T-cell (primary cell): ENCODE results near the gene ANO2. TPM values are rescaled to one million over a fixed set of nuclear protein-coding genes. Genes with fewer than 3 reads are reported as not detected.

Source experiments
- ATAC-seq, 4 experiments: fragments of 200-7000 bp in 3 of 4; fragments of 150-1000 bp in 1 of 4; cut with Tn5 transposase; replicated peaks in 1 of 4; 1 replicate in 3 of 4; 2 replicates in 1 of 4; pipeline ENCODE4 v1.10.0; 2021; ENCODE audit warnings: moderate library complexity in 3 of 4, mild to moderate bottlenecking in 2 of 4, moderate number of reproducible peaks in 1 of 4
- CTCF ChIA-PET, 2 donors: fragments of 300-600 bp; sonication (Branson Sonifier 250); formaldehyde crosslinking; loops; one replicate each; lab custom pipeline; 2022; ENCODE audit warnings: antibody characterized with exemption in 2 of 2; lab: Charles Lee
- POLR2A ChIA-PET, 2 donors: fragments of 300-600 bp; sonication (Branson Sonifier 250); formaldehyde crosslinking; loops; one replicate each; lab custom pipeline; 2022; ENCODE audit warnings: antibody characterized with exemption in 2 of 2; lab: Charles Lee
- DNase-seq, 35 experiments: peaks; one replicate each; pipeline versions ENCODE4 v3.0.0 to v3.0.0-alpha.2; 2013 to 2023
- H3K27ac ChIP-seq: one replicate; pipeline ENCODE4 v1.5.1; 2013; ENCODE audit warnings: low read length
- H3K27me3 ChIP-seq, 2 experiments: replicated peaks in 1 of 2; 1 replicate in 1 of 2; 2 replicates in 1 of 2; pipeline versions ENCODE4 v1.6.1 to v1.7.0; 2013; ENCODE audit warnings: low read length in 1 of 2, mixed read lengths in 1 of 2; ENCODE audit not compliant: control insufficient read depth in 2 of 2, insufficient read depth in 2 of 2; ENCODE audit errors: extremely low read depth in 1 of 2
- H3K36me3 ChIP-seq, 2 donors: 1 replicate in 1 of 2; 2 replicates in 1 of 2; pipeline versions ENCODE4 v1.6.1 to v1.7.0; 2013; ENCODE audit warnings: low read length in 1 of 2; ENCODE audit not compliant: control insufficient read depth in 2 of 2, insufficient read depth in 1 of 2; ENCODE audit errors: extremely low read depth in 1 of 2
- H3K4me1 ChIP-seq, 2 experiments: 1 replicate in 1 of 2; 2 replicates in 1 of 2; pipeline versions ENCODE4 v1.6.1 to v1.7.0; 2013; ENCODE audit warnings: low read length in 2 of 2, mixed read lengths in 1 of 2; ENCODE audit not compliant: insufficient read depth in 2 of 2, control insufficient read depth in 1 of 2; ENCODE audit errors: extremely low read depth in 1 of 2
- H3K4me3 ChIP-seq, 2 donors: 1 replicate in 1 of 2; 2 replicates in 1 of 2; pipeline versions ENCODE4 v1.5.1 to v1.7.0; 2013; ENCODE audit warnings: mild to moderate bottlenecking in 2 of 2, low read length in 1 of 2, moderate library complexity in 1 of 2; ENCODE audit not compliant: control insufficient read depth in 1 of 2; ENCODE audit errors: extremely low read depth in 1 of 2
- H3K9me3 ChIP-seq: 2 replicates; pipeline ENCODE4 v1.7.0; 2013
- H3K27ac Mint-ChIP-seq, 2 donors: one replicate each; pipeline ENCODE4 v1.8.0; 2020 to 2021; ENCODE audit warnings: mild to moderate bottlenecking in 2 of 2, mixed read lengths in 2 of 2
- H3K27me3 Mint-ChIP-seq, 2 donors: one replicate each; pipeline ENCODE4 v1.8.0; 2021 to 2022; ENCODE audit warnings: mixed read lengths in 2 of 2
- H3K36me3 Mint-ChIP-seq: one replicate; pipeline ENCODE4 v1.8.0; 2021; ENCODE audit warnings: mixed read lengths
- H3K4me1 Mint-ChIP-seq, 3 donors: one replicate each; pipeline ENCODE4 v1.8.0; 2020 to 2022; ENCODE audit warnings: mixed read lengths in 3 of 3, mild to moderate bottlenecking in 1 of 3
- H3K4me3 Mint-ChIP-seq, 3 donors: one replicate each; pipeline ENCODE4 v1.8.0; 2020 to 2022; ENCODE audit warnings: mild to moderate bottlenecking in 3 of 3, mixed read lengths in 3 of 3, moderate library complexity in 3 of 3
- H3K9me3 Mint-ChIP-seq, 3 donors: one replicate each; pipeline ENCODE4 v1.8.0; 2020 to 2022; ENCODE audit warnings: mixed read lengths in 3 of 3
- WGBS: methylation state at CpG from one replicate; pipeline ENCODE4 v1.1.5; 2013; ENCODE audit warnings: missing lambda C conversion rate; ENCODE audit not compliant: insufficient coverage; 5-methylcytosine and 5-hydroxymethylcytosine counted together
- total RNA-seq, 35 experiments: library from RNA in 6 of 35; stranded (reverse) in 6 of 35; fragments of 120-200 nt in 1 of 35; gene quantifications; one replicate each; pipeline versions ENCODE4 v1.2.1 to v1.2.4 and lab custom pipeline; 2013 to 2026

ANO2 gene
- total RNA-seq, 5 donors from 2014 or later (not counting 1 experiment from before 2014, with no cell fraction given), result not detected

DNA sequence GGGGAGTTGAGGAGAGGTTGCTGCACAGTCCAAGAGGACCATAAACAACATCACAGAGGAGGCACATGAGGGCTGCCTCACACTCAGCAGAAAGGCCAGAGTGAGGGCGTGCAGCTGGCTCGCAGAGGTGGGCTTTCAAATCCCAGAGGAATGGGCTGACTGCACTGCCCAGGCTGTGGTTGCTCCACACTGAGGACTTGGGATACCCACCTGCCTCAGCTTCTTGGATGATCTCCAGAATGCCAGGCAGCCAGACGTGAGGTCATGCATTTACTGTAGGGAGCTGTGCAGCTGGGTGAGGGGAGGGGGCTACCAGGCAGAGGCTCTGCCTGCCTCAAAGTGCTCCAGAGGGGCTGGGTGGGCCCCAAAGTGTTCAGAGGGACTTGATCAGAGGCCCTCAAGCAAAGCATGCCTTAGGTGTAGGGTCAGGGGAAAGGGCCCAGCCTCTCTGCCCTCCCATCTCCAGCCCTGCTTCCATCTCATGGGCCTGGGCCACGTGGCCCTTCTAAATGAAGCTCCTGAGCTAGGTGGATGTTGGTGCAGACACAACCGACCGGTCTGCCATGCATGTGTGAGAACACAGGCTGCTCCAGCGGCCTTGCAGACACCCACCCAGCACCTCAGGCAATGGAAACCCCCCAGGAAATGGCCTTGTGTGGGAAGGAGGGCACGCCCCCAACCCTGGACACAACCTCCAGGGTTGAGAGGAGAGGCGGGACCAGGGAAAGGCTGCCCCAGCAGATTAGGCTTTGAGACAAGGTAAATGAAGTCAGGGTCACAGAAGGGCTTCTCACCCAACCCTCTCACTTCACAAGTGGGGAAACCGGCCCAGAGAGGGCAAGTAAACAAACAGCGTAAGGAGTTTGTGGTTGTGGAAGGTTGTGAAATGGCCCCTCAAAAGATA lies 422.4 kb downstream of the ANO2 start:
- H3K27ac Mint-ChIP-seq, result no peak overlapping the region
- 84% methylated on average over 3 of the region's 11 CpGs for WGBS
- DNase-seq (no peak), ATAC-seq (no peak)
- no peaks in the 10 kb centered on the region for H3K36me3 Mint-ChIP-seq
- H3K4me1 Mint-ChIP-seq, result no peaks in the 10 kb centered on the region
- no peak overlapping the region for H3K4me3 Mint-ChIP-seq
- Histone ChIP-seq H3K4me3 (no peak overlapping the region), H3K9me3 (no peaks in the 10 kb centered on the region), H3K27ac (no peak overlapping the region), H3K27me3 (peaks cover 0 to 10% of the 10 kb centered on the region in 2 experiments), H3K4me1 (no peaks in the 10 kb centered on the region), H3K36me3 (no peaks in the 10 kb centered on the region)
- H3K27me3 Mint-ChIP-seq, result peaks cover 0 to 3% of the 10 kb centered on the region in 2 donors
- CTCF ChIA-PET, result no interaction called here
- POLR2A ChIA-PET, result no interaction called here
- H3K9me3 Mint-ChIP-seq, result no peaks in the 10 kb centered on the region

DNA sequence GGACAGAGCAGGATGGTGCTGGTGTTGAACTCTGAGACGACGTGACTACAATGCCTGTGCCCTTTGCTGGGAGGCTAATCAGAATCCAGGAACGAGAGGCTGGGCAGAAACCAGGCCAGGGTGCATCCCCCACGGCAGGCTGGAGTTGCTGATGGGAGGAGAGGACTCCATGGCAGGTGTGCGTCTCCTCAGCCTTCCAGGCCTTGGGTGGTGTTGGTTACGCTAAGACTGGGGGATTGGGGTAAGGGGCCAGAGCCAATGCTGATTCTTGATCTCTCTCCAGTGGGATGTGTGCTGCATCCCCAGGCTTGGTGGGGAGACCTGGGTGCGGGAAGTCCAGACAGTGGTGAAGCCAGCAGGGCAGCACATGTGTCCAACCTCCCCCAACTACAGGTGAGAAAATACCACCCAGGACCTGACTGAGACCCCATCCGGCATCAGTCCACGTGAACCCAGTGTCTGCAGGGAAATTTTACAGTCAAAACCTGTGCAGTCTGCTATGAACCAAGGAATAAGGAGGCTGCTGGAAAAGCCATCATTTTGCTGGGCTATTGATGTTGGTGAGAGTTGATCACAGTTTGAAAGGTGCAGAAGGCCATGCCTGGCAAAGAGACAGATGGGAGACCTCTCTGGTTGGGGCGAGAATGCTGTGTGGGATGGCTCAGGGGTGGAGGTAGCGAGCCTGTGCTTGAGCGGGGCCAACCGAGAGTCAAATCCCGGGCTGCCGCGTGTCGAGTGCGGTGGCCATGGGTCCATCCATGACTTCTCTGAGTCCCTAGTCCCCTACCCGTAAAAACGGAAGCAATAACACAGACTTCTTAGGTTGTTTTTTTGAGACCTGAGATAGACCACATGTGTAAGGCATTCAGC lies 423.4 kb downstream of the ANO2 start:
- peaks cover 0 to 3% of the 10 kb centered on the region in 2 donors for H3K27me3 Mint-ChIP-seq
- no peak overlapping the region for H3K4me3 Mint-ChIP-seq
- no peaks in the 10 kb centered on the region for H3K9me3 Mint-ChIP-seq
- Histone ChIP-seq H3K36me3 (no peaks in the 10 kb centered on the region), H3K27ac (no peak overlapping the region), H3K4me1 (no peaks in the 10 kb centered on the region), H3K4me3 (no peak overlapping the region), H3K9me3 (no peaks in the 10 kb centered on the region), H3K27me3 (peaks cover 0 to 12% of the 10 kb centered on the region in 2 experiments)
- CTCF ChIA-PET, result no interaction called here
- 79% methylated on average over 18 of the region's 20 CpGs for WGBS
- POLR2A ChIA-PET, result no interaction called here
- no peak overlapping the region for H3K27ac Mint-ChIP-seq
- ATAC-seq, result no peak
- no peaks in the 10 kb centered on the region for H3K36me3 Mint-ChIP-seq
- no peaks in the 10 kb centered on the region for H3K4me1 Mint-ChIP-seq
- DNase-seq, result no peak

DNA sequence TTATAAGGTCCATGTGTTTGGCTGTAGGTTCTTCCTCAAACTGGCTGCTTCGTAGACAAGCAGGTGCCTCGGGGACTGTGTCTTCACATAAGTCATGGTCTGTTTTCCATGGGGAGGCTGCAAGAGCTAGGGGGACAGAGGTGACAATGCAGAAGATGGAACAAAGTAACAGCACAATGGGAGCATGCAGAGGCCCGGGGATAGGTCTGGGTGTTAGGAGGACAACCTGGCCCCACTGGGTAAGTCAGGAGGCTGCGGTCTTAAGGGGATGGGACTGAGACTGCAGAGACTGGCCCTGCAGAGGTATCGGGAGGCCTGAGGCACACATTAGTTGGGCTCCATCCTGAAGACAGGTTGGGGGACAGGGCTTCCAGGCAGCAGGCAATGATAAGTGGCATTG lies 424.2 kb downstream of the ANO2 start:
- POLR2A ChIA-PET, result no interaction called here
- Histone ChIP-seq H3K27ac (no peak overlapping the region), H3K9me3 (no peaks in the 10 kb centered on the region), H3K4me1 (no peaks in the 10 kb centered on the region), H3K4me3 (no peak overlapping the region), H3K36me3 (no peaks in the 10 kb centered on the region), H3K27me3 (peaks cover 0 to 16% of the 10 kb centered on the region in 2 experiments)
- 89% methylated on average over 5 of the region's 5 CpGs for WGBS
- no peak overlapping the region for H3K27ac Mint-ChIP-seq
- no peaks in the 10 kb centered on the region for H3K36me3 Mint-ChIP-seq
- DNase-seq, result no peak
- peaks cover 0 to 3% of the 10 kb centered on the region in 2 donors for H3K27me3 Mint-ChIP-seq
- CTCF ChIA-PET, result no interaction called here
- no peaks in the 10 kb centered on the region for H3K9me3 Mint-ChIP-seq
- H3K4me1 Mint-ChIP-seq, result no peaks in the 10 kb centered on the region
- no peak for ATAC-seq
- no peak overlapping the region for H3K4me3 Mint-ChIP-seq

DNA sequence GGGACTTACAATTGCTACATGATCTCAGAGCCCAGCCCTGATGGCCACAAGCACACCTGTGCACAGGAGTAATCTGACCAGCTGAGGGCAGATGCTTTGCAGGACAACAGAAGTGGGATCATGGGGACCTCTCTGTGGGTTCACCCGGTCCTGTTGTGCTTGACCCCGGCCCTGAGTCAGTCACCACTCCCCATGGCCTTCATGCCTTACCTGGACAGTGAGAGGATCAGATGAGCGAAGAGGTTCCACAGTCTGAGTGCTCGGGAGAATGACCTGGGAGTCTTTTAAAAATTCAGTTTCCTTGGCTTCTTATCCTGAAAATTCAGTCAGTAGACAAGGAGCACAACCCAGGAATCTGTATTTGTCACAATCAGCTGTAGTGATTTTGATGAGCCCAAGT lies 425.0 kb downstream of the ANO2 start:
- Mint-ChIP-seq H3K36me3 (no peaks in the 10 kb centered on the region), H3K9me3 (no peaks in the 10 kb centered on the region), H3K27ac (no peak overlapping the region), H3K4me3 (no peak overlapping the region), H3K4me1 (no peaks in the 10 kb centered on the region), H3K27me3 (peaks cover 0 to 3% of the 10 kb centered on the region in 2 donors)
- H3K27ac ChIP-seq, result no peak overlapping the region
- ChIA-PET POLR2A (no interaction called here), CTCF (no interaction called here)
- no peaks in the 10 kb centered on the region for H3K9me3 ChIP-seq
- H3K4me3 ChIP-seq, result no peak overlapping the region
- no peaks in the 10 kb centered on the region for H3K36me3 ChIP-seq
- peaks cover 0 to 12% of the 10 kb centered on the region in 2 experiments for H3K27me3 ChIP-seq
- ATAC-seq, result no peak
- H3K4me1 ChIP-seq, result no peaks in the 10 kb centered on the region
- WGBS, result 82% methylated on average over 4 of the region's 4 CpGs
- DNase-seq, result no peak

DNA sequence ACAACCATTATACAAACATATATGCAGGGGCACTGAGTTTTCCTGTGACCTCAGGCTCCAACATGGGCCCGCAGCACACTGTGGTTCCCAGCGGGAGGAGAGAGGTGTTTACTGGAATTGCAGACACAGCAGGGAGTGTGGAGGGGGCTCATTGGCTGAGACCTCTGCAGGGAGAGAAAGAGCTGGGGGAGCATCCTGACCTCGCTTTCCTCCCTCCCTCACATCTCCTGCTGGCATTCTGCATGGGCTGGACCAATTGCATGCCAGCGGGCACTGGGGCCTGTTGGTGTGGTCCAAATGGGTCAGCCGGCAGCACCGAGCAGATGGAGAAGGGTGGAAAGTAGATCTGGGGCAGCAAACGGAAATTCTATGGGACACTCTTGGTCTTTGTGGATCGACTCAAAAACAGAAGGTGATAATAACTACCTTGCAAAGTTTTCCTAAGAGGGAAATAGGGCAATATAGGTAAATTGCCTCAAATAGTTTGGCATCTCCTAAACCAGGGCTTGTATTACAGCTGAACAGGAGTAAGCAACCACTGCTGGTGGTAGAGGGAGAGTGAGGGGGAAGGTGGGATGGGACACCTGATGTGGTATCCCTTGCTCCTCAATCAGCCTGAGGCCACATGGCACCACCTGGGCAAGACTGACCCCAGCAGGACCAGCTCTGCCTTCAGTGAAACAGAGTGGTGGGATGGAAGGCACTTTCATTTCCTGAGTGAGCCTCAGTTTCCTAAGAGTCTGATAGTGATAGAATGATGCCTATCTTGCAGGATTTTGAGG lies 426.3 kb downstream of the ANO2 start:
- no peak for DNase-seq
- Histone ChIP-seq H3K9me3 (no peaks in the 10 kb centered on the region), H3K36me3 (no peaks in the 10 kb centered on the region), H3K4me1 (no peaks in the 10 kb centered on the region), H3K4me3 (no peak overlapping the region), H3K27me3 (peaks cover 0 to 9% of the 10 kb centered on the region in 2 experiments), H3K27ac (no peak overlapping the region)
- Mint-ChIP-seq H3K9me3 (no peaks in the 10 kb centered on the region), H3K4me1 (no peaks in the 10 kb centered on the region), H3K36me3 (no peaks in the 10 kb centered on the region), H3K27me3 (peaks cover 0 to 6% of the 10 kb centered on the region in 2 donors), H3K27ac (no peak overlapping the region), H3K4me3 (no peak overlapping the region)
- WGBS, result 86% methylated on average over 6 of the region's 8 CpGs
- ChIA-PET POLR2A (no interaction called here), CTCF (no interaction called here)
- no peak for ATAC-seq
